Bronchial epithelial cell (primary cell): ENCODE data around the gene SDE2. TPM values are rescaled to one million over a fixed set of nuclear protein-coding genes. Genes with fewer than 3 reads are reported as not detected.

Experiments used
- DNase-seq: peaks from one replicate; pipeline ENCODE4 v3.0.0-alpha.2; 2010; ENCODE audit warnings: low read depth
- FAIRE-seq: peaks from 2 replicates; lab custom pipeline; 2011; peaks lifted over from hg19 to GRCh38; lab: Jason Lieb, UNC
- H3K27me3 ChIP-seq: 2 replicates; pipeline ENCODE4 v1.5.1; 2011; ENCODE audit warnings: low read length; ENCODE audit not compliant: control insufficient read depth, insufficient read depth
- H3K36me3 ChIP-seq: 2 replicates; pipeline ENCODE4 v1.5.1; 2011; ENCODE audit warnings: low read length; ENCODE audit not compliant: control insufficient read depth, insufficient read depth
- H3K4me3 ChIP-seq: 2 replicates; pipeline ENCODE4 v1.5.1; 2011; ENCODE audit warnings: mild to moderate bottlenecking, low read depth, low read length, control low read depth
- total RNA-seq: library from RNA; depleted of rRNA; stranded (reverse); fragments of >200 nt; gene quantifications from 2 replicates; pipeline ENCODE4 v1.2.1, GENCODE V29; 2014
- TF ChIP-seq, protein P1 (sequence below): IDR thresholded peaks from 2 replicates; pipeline ENCODE4 v1.5.1; 2011; ENCODE audit warnings: mild to moderate bottlenecking, moderate library complexity, low read length, control low read depth, inconsistent platforms; ENCODE audit not compliant: insufficient read depth, severe bottlenecking

The SDE2 gene
- total RNA-seq, 1 donor from 2014 or later = 41.1 TPM

DNA sequence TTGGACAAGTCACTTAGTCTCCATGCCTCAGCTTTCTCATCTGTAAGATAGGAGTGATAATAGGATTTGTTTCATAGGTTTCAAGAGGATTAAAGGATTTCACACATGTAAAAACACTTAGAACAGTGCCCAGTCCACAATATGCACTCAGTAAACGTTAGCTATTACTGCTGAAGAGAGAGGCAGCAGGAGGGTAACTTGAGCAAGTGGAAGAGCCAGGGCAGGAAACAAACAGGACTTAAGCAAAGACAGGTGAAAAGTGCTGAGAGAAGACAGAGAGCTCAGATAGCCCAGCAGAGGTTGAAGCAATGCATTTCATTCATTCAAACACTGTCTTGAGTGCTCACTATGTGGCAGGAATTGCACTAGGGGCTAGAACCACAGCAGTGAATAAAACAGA lies 42.3 kb upstream of the SDE2 start:
- Histone ChIP-seq H3K27me3 (peaks cover 2% of the 10 kb centered on the region), H3K4me3 (no peak overlapping the region), H3K36me3 (peaks cover 1% of the 10 kb centered on the region)
- no peak for DNase-seq
- TF ChIP-seq, protein P1, sequence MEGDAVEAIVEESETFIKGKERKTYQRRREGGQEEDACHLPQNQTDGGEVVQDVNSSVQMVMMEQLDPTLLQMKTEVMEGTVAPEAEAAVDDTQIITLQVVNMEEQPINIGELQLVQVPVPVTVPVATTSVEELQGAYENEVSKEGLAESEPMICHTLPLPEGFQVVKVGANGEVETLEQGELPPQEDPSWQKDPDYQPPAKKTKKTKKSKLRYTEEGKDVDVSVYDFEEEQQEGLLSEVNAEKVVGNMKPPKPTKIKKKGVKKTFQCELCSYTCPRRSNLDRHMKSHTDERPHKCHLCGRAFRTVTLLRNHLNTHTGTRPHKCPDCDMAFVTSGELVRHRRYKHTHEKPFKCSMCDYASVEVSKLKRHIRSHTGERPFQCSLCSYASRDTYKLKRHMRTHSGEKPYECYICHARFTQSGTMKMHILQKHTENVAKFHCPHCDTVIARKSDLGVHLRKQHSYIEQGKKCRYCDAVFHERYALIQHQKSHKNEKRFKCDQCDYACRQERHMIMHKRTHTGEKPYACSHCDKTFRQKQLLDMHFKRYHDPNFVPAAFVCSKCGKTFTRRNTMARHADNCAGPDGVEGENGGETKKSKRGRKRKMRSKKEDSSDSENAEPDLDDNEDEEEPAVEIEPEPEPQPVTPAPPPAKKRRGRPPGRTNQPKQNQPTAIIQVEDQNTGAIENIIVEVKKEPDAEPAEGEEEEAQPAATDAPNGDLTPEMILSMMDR = no peak
- no peak for FAIRE-seq

GRCh38 chr1:226038661-226039060 lies 39.5 kb upstream of the SDE2 start:
- TF ChIP-seq, protein P1 = no peak
- FAIRE-seq = no peak
- H3K27me3 ChIP-seq = peaks cover 2% of the 10 kb centered on the region
- no peaks in the 10 kb centered on the region for H3K36me3 ChIP-seq
- no peak for DNase-seq
- H3K4me3 ChIP-seq = no peak overlapping the region

GRCh38 chr1:226035915-226036314 lies 36.8 kb upstream of the SDE2 start:
- no peak for FAIRE-seq
- TF ChIP-seq, protein P1 = no peak
- DNase-seq = no peak
- peaks cover 2% of the 10 kb centered on the region for H3K27me3 ChIP-seq
- H3K4me3 ChIP-seq = no peak overlapping the region
- no peaks in the 10 kb centered on the region for H3K36me3 ChIP-seq

GRCh38 chr1:226034482-226034881 lies 35.3 kb upstream of the SDE2 start:
- TF ChIP-seq, protein P1 = no peak
- H3K27me3 ChIP-seq = peaks cover 2% of the 10 kb centered on the region
- FAIRE-seq (peak; percentile 32), DNase-seq (peak; percentile 22)
- H3K36me3 ChIP-seq = no peaks in the 10 kb centered on the region
- no peak overlapping the region for H3K4me3 ChIP-seq

DNA sequence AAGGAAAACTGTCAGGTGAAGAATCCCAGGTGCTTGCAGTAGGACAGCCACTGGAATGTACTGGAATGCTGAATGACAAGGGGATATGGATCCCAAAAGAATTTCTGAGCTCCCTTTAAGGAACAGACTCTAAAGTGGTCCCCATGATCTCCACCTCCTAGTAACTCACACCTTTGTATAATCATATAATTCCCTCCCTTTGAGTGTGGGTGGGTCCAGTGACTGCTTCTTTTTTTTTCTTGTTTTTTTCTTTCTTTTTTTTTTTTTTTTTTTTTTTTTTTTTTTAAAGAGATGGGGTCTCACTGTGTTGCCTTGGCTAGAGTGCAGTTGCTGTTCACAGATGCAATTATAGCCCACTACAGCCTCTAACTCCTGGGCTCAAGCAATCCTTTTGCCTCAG lies 34.8 kb upstream of the SDE2 start:
- H3K27me3 ChIP-seq = peaks cover 2% of the 10 kb centered on the region
- no peak for FAIRE-seq
- TF ChIP-seq, protein P1 = no peak

GRCh38 chr1:226033582-226033981 lies 34.4 kb upstream of the SDE2 start:
- Histone ChIP-seq H3K4me3 (no peak overlapping the region), H3K36me3 (no peaks in the 10 kb centered on the region), H3K27me3 (peaks cover 2% of the 10 kb centered on the region)
- DNase-seq (no peak), FAIRE-seq (no peak)
- TF ChIP-seq, protein P1 = no peak

More for the DNA sequence above, 34.8 kb upstream of the SDE2 start:
- no peak overlapping the region for H3K4me3 ChIP-seq
- no peak for DNase-seq
- no peaks in the 10 kb centered on the region for H3K36me3 ChIP-seq
